OCI-LY1 (cell line): ENCODE measurements around the gene LIMA1.
"Not testable (repeated sequence)": the region's sequence is repeated elsewhere in the genome, so short reads cannot be mapped to it uniquely, and the experiment has no call there.

Experiments used
- H2AFZ ChIP-seq: fragments of 200-600 bp; sonication (generic), shearing (Covaris generic); 2 replicates; pipeline ENCODE4 v1.6.0; 2014; ENCODE audit warnings: antibody characterized with exemption, mild to moderate bottlenecking, low read length
- H3F3A ChIP-seq: fragments of 200-600 bp; sonication (generic), shearing (Covaris generic); 2 replicates; pipeline ENCODE4 v1.6.0; 2014; ENCODE audit warnings: mild to moderate bottlenecking, antibody characterized with exemption, low read length, moderate library complexity; ENCODE audit not compliant: insufficient read depth
- H3K27ac ChIP-seq: fragments of 200-600 bp; sonication (generic); 2 replicates; pipeline ENCODE4 v1.5.1; 2014; ENCODE audit warnings: low read length, mixed run types, mild to moderate bottlenecking, low read depth; ENCODE audit not compliant: poor library complexity, severe bottlenecking
- H3K27me3 ChIP-seq: fragments of 200-600 bp; sonication (generic); 2 replicates; pipeline ENCODE4 v1.6.0; 2014; ENCODE audit warnings: antibody characterized with exemption, mild to moderate bottlenecking, low read length, moderate library complexity; ENCODE audit not compliant: insufficient read depth
- H3K36me3 ChIP-seq: fragments of 200-600 bp; sonication (generic); 2 replicates; pipeline ENCODE4 v1.6.1; 2014; ENCODE audit warnings: mild to moderate bottlenecking, antibody characterized with exemption, low read length, moderate library complexity, mixed read lengths; ENCODE audit not compliant: insufficient read depth
- H3K4me1 ChIP-seq: fragments of 200-600 bp; sonication (generic); 2 replicates; pipeline ENCODE4 v1.5.1; 2014; ENCODE audit warnings: mild to moderate bottlenecking, low read length, moderate library complexity; ENCODE audit not compliant: insufficient read depth, severe bottlenecking
- H3K4me2 ChIP-seq: fragments of 200-600 bp; sonication (generic), shearing (Covaris generic); 2 replicates; pipeline ENCODE4 v1.6.1; 2014; ENCODE audit warnings: low read length
- H3K4me3 ChIP-seq: fragments of 200-600 bp; sonication (generic); 2 replicates; pipeline ENCODE4 v1.5.1; 2014; ENCODE audit warnings: low read length, low read depth, mild to moderate bottlenecking, mixed read lengths; ENCODE audit not compliant: poor library complexity, severe bottlenecking
- H3K79me2 ChIP-seq: fragments of 200-600 bp; shearing (Covaris generic); 2 replicates; pipeline ENCODE4 v1.6.1; 2016; ENCODE audit warnings: mixed run types, low read length, mixed read lengths; ENCODE audit not compliant: insufficient read depth
- H3K9ac ChIP-seq: fragments of 200-600 bp; sonication (generic), shearing (Covaris generic); 2 replicates; pipeline ENCODE4 v1.6.1; 2014; ENCODE audit warnings: mild to moderate bottlenecking, low read length, mixed read lengths
- H3K9me2 ChIP-seq: fragments of 200-600 bp; sonication (generic), shearing (Covaris generic); 2 replicates; pipeline ENCODE4 v1.6.1; 2014; ENCODE audit warnings: low read depth, mild to moderate bottlenecking, low read length, mixed read lengths
- H3K9me3 ChIP-seq: fragments of 200-600 bp; shearing (Covaris generic); 2 replicates; pipeline ENCODE4 v1.6.1; 2014; ENCODE audit warnings: low read length, mixed read lengths
- H4K20me1 ChIP-seq: fragments of 200-600 bp; sonication (generic), shearing (Covaris generic); 2 replicates; pipeline ENCODE4 v1.6.0; 2016; ENCODE audit warnings: mild to moderate bottlenecking, low read length; ENCODE audit not compliant: insufficient read depth
- CTCF ChIP-seq: fragments of 200-600 bp; sonication (generic), shearing (Covaris generic); IDR thresholded peaks from 2 replicates; pipeline ENCODE4 v1.5.1; 2017; ENCODE audit warnings: mild to moderate bottlenecking, antibody characterized with exemption, low read length, moderate library complexity, mixed read lengths
- EZH2 ChIP-seq: fragments of 200-600 bp; sonication (generic), shearing (Covaris generic); IDR thresholded peaks from 2 replicates; pipeline ENCODE4 v1.8.0; 2017; ENCODE audit warnings: borderline replicate concordance, mixed run types, mild to moderate bottlenecking, antibody characterized with exemption, low read length, moderate library complexity, mixed read lengths

LIMA1 gene

GRCh38 chr12:50248883-50249282 is 34.4 kb downstream of the LIMA1 start:
- H3K27ac ChIP-seq = no peak overlapping the region
- no peak overlapping the region for H3K4me2 ChIP-seq
- TF ChIP-seq EZH2 = no peak
- no peak for TF ChIP-seq CTCF
- H3K9ac ChIP-seq = no peak overlapping the region
- no peaks in the 10 kb centered on the region for H4K20me1 ChIP-seq
- no peak overlapping the region for H3K4me3 ChIP-seq
- no peaks in the 10 kb centered on the region for H3K9me2 ChIP-seq
- 0 out of 2 replicates have a peak, but pooled peaks cover 4% of the 10 kb centered on the region for H3K27me3 ChIP-seq
- H3K79me2 ChIP-seq = no peaks in the 10 kb centered on the region
- H3K4me1 ChIP-seq = no peaks in the 10 kb centered on the region
- H3K9me3 ChIP-seq = no peaks in the 10 kb centered on the region
- H3F3A ChIP-seq = no peaks in the 10 kb centered on the region
- H3K36me3 ChIP-seq = no peaks in the 10 kb centered on the region
- no peak overlapping the region for H2AFZ ChIP-seq

GRCh38 chr12:50248411-50248810 is 34.9 kb downstream of the LIMA1 start:
- Histone ChIP-seq H3K27ac (no peak overlapping the region), H3K4me3 (no peak overlapping the region), H3K4me1 (no peaks in the 10 kb centered on the region), H3K79me2 (no peaks in the 10 kb centered on the region), H3K36me3 (no peaks in the 10 kb centered on the region), H3K9ac (no peak overlapping the region), H3K27me3 (0 out of 2 replicates have a peak, but pooled peaks cover 4% of the 10 kb centered on the region), H3K9me3 (no peaks in the 10 kb centered on the region), H4K20me1 (no peaks in the 10 kb centered on the region), H3K4me2 (no peak overlapping the region), H3F3A (no peaks in the 10 kb centered on the region), H2AFZ (no peak overlapping the region), H3K9me2 (no peaks in the 10 kb centered on the region)
- TF ChIP-seq CTCF (no peak), EZH2 (no peak)

- not testable (repeated sequence) for H3K4me3 ChIP-seq, H3K27ac ChIP-seq, H3K9me2 ChIP-seq, H4K20me1 ChIP-seq, H3K9ac ChIP-seq, H3K36me3 ChIP-seq, H3K4me2 ChIP-seq, H3K4me1 ChIP-seq, H2AFZ ChIP-seq, H3F3A ChIP-seq, H3K27me3 ChIP-seq, H3K79me2 ChIP-seq, H3K9me3 ChIP-seq
Measured at GRCh38 chr12:50247665-50248064, 35.7 kb downstream of the LIMA1 start.

GRCh38 chr12:50246873-50247612 is 36.3 kb downstream of the LIMA1 start:
- Histone ChIP-seq H4K20me1 (no peaks in the 10 kb centered on the region), H3K27me3 (0 out of 2 replicates have a peak, but pooled peaks cover 4% of the 10 kb centered on the region), H3K9me3 (no peaks in the 10 kb centered on the region), H3K4me2 (no peak overlapping the region), H2AFZ (no peak overlapping the region), H3K4me3 (no peak overlapping the region), H3K9ac (no peak overlapping the region), H3K36me3 (no peaks in the 10 kb centered on the region), H3K4me1 (no peaks in the 10 kb centered on the region), H3K9me2 (no peaks in the 10 kb centered on the region), H3F3A (no peaks in the 10 kb centered on the region), H3K27ac (no peak overlapping the region), H3K79me2 (no peaks in the 10 kb centered on the region)
- TF ChIP-seq CTCF (no peak), EZH2 (no peak)
